ENCODE data around the gene FOXR2.

Gene FOXR2, protein sequence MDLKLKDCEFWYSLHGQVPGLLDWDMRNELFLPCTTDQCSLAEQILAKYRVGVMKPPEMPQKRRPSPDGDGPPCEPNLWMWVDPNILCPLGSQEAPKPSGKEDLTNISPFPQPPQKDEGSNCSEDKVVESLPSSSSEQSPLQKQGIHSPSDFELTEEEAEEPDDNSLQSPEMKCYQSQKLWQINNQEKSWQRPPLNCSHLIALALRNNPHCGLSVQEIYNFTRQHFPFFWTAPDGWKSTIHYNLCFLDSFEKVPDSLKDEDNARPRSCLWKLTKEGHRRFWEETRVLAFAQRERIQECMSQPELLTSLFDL

DNA sequence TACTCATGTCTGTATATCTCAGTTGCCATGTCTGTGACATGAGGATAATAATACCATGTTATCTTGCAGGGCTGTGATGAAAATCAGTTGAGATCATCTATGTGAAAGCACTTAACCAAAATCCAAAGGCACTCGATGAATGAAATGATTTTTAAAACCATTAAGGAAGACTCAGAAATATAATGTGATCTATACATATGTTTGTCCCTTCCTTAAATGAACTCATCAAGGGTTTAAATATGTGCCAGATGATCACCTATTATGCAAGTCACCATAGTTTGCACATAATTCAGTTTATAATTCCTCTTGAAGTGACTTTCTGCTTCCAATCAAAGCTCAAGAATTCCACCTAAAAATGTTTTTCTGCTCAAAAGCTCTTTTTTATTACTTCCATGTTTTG is at the start of gene FOXR2:
Gene FOXR2 (plus strand): TSS at position 301 of the 400 bp plus-strand sequence. CDS start 312 bp downstream, outside the sequence.
- DNase-seq (ENCODE audit: low spot score) = no peak

DNA sequence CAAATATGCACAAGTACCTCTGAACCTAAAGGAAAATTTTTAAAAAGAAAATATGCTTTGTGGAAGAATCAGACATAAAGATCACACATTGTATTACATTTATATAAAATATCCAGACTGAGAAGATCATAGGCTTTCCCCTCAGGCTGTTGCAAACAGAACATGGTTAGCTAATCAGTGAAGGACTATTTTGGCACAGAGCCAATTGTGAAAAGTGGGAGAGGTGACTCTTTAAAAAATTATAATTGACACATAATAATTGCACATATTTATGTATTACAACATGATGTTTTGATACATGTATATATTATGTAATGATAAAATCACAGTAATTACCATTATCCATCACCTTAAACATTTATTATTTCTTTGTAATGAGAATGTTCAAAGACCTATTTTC is 44.1 kb upstream of the FOXR2 start:
- no peak for DNase-seq (ENCODE audit: low spot score)

DNA sequence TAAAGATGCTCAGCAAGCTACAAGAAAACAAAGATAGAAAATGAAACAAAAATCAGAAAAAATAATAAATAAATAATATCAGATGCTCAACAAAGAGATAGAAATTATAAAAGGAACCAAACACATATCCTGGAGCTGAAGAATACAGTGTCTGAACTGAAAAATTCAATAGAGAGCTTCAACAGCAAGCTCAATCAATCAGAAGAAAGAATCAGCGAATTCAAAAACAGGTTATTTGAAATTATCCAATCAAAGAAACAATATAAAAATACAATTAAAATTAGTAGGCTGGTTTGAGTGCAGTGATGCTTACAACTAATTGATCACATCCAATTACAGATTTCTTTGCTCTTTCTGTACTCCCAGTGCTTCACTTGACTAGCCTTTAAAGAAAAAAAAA is 40.8 kb upstream of the FOXR2 start:
- no peak for DNase-seq (ENCODE audit: low spot score)

DNA sequence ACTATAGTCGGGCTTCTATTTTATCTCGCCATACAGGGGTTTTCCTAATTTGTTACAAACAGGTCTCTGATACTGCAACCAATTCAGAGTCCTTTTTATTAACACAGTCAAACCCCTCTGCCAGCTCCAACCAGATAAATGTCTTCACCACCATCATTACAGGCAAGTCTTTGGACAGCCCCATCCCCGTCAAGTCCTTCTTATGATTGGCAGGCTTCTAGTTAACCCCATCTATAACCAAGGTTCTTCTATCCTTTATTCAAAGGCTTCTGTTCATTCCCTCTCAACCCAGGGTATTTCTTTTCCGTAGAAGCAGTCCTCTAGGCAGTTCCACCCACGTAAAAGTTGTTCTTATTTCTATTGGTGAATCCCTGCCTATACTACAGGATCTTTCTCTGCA is 29.9 kb upstream of the FOXR2 start:
- no peak for DNase-seq (ENCODE audit: low spot score)

DNA sequence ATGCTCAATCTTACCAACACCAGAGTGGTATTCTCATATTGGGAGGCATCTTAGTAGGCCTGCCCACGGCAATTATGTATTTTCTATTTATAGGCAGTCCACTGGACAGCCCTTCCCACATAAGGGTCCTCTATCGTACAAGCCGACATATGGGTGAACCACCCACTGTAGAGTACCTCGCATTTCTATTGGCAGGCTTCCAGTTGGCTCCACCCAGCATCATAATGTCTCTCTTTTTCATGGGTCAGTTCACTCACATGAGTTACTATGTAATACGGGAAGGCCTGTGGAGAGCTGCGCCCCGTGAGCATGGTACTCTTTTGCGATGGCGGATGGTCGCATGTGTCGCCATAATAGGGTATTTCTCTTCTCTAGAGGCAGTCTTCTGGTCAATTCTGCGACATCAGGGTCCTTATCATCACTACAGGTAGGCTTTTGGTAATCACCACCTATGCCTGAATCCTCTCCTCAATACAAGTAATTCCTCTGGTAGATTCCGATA is 29.4 kb upstream of the FOXR2 start:
- no peak for DNase-seq (ENCODE audit: low spot score)

DNA sequence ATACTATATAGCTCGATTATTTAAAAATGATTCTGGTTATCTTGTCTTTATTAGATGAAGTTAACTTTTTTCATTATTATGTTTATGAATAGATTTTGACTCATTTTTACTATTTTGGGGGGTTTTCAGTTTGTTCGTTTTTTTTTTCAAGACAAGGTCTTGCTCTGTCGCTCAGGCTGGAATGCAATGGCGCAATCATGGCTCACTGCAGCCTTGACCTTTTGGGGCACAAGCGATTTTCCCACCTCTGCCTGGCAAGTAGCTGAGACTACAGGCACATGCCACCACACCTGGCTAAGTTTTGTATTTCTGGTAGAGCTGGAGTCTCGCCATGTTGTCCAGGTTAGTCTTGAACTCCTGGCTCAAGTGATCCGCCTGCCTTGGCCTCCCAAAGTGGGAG is 24.9 kb upstream of the FOXR2 start:
- no peak for DNase-seq (ENCODE audit: low spot score)

DNA sequence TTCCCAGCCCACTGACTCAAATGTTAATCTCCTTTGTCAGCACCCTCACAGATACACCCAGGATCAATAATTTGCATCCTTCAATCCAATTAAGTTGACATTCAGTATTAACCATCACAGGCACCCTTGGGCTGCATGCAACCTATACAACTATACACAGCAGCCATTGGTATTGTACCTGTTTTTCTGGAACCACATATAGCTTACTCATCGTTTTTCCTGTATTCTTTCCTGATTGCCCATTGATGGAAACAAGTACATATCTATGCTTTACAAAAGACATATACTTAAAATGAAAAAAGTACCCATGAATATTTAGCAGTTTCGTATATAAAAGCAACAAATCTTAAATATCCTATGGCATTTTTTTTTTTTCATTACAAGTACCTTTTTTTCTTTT is 3.7 kb upstream of the FOXR2 start:
- no peak for DNase-seq (ENCODE audit: low spot score)

DNA sequence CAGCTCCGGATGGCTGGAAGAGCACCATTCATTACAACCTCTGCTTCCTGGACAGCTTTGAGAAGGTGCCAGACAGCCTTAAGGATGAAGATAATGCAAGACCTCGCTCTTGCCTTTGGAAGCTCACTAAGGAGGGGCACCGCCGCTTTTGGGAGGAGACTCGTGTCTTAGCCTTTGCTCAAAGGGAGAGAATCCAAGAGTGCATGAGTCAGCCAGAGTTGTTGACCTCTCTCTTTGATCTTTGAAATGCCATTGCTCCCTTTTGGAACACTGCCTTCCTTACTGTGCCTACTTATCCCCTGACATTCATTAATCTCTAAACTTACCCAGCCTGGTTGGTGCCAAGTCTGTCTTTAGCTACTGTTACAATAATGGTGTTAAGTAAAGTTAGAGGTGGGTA is 1.2 kb downstream of the FOXR2 start:
- DNase-seq (ENCODE audit: low spot score) = no peak

DNA sequence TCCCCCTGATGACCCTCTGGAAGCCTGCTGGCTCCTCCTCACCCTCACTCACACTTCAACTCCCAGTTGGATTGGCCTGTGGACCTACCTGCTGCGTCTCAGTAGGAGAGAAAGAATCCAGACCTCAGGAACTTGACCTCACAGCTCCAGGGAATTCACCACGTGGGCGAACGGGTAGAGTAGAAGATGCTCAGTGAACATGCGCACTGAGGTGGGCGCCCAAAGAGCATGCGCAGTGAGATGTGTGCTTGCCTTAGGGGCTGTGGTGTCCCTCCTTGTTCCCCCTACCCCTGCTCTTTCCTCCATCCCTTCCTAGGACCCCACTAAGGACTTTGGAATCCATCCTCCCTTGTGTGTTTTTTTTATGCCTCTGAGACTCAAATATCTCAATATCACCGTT is 12.9 kb downstream of the FOXR2 start:
- DNase-seq (ENCODE audit: low spot score) = no peak

DNA sequence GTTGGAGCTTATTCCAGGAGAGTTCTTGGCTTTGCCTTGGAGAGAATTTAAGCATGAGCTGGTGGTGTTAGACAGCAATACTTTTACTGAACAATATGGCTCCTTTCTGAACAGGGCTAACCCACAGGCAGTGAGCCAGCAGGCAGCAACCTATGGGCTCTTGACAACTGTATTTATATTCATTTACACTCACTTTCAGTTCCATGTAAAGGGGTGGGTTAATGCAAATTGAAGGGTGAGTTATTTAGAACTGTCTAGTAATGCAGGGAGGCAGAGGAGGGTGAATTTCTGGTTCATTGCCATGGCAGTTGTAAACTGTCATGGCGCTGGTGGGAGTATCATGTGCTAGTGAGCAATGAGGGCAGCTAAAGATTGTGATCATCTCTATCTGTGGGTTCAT is 15.7 kb downstream of the FOXR2 start:
- DNase-seq (ENCODE audit: low spot score) = no peak

DNA sequence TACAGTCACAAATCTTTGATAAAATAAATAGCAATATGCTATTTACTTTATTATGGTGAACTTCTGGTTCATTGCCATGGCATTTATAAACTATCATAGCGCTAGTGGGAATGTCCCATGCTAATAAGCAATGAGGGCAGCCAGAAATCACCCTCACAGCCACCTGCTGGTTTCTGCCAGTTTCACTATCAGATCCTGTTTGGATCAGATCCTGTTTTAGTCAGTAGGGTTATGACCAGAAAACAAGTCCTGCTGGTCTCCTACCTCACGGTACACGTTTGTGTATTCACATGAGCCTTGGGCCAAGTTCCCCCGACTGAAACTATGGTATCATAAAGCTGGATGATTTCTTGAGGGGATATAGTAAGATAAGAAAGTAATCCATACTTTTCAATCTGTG is 17.7 kb downstream of the FOXR2 start:
- no peak for DNase-seq (ENCODE audit: low spot score)

DNA sequence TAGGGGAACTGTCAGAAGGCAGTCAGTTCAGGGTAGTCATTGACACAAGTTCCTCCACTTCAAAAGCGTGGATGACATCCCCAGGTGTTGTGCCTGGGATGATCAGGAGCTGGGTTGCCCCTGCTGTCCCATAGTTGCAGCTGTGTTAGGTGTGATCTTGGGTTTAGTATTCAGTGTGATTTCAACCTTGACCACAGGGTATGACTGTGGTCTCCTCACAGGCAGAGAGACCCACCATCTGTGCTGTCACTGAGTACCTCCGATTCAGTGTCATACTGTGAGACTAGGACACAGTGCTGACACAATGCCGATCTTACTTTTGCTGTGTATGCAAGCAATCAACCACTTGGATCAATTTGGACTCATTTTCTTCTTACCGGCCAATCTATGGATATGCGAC is 25.2 kb downstream of the FOXR2 start:
- DNase-seq (ENCODE audit: low spot score) = no peak

DNA sequence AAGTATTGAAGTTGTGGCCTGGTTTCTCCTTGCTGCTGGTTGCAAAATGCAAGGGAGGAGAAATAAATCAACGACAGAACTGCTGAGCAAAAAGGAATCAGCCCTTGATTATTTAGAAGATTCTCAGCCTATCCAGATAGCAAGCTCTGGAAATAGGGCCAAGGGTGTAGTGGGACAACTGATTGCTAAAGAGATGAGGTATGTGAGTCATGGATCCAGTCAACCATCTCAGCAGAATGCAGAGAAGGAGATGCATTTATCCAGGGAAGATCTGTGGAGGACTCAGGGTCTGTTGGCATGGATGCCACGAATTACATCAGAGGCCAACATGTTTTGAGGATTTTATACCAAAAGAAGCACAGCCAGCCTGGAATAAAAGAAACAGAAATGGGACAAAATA is 36.7 kb downstream of the FOXR2 start:
- DNase-seq (ENCODE audit: low spot score) = no peak

DNA sequence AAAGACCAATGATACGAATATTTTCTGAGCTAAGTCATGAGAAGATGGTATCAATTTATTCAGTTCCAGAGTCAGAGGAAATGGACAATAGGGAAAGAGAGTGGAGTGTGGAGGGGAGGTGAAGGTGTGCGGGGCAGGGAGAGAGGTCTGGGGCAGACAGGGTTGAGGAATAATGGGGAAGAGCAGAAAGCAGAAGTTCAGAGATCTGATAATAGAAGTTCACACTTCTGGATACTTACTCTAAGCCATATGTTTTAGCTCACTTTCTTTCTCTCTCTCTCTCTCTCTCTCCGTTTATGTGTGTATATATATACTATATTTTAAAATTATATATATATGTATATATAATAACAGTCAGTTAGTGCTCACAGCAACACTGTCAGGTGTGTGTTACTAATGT is 40.4 kb downstream of the FOXR2 start:
- DNase-seq (ENCODE audit: low spot score) = no peak

DNA sequence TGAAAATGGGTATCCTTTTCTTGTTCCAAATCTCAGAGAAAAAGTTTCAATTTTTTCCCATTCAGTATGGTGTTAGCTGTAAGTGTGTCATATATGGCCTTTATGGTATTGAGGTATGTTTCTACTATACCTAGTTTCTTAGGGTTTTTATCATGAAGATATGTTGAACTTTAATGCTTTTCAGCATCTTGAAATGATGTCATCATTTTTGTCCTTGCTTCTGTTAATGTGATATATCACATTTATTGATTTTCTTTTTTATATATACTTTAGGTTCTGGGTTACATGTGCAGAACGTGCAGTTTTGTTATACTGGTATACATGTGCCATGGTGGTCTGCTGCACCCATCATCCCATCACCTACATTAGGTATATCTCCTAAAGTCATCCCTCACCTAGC is 44.9 kb downstream of the FOXR2 start:
- DNase-seq (ENCODE audit: low spot score) = no peak
